Putamen (tissue), 1 donor: ENCODE results near the gene AGAP1.
"Not testable (repeated sequence)": the region's sequence is repeated elsewhere in the genome, so short reads cannot be mapped to it uniquely, and the experiment has no call there.

ENCODE experiments used
- DNase-seq: peaks from one replicate; pipeline ENCODE4 v3.0.0-alpha.2; 2016; ENCODE audit warnings: low spot score

The AGAP1 gene

DNA sequence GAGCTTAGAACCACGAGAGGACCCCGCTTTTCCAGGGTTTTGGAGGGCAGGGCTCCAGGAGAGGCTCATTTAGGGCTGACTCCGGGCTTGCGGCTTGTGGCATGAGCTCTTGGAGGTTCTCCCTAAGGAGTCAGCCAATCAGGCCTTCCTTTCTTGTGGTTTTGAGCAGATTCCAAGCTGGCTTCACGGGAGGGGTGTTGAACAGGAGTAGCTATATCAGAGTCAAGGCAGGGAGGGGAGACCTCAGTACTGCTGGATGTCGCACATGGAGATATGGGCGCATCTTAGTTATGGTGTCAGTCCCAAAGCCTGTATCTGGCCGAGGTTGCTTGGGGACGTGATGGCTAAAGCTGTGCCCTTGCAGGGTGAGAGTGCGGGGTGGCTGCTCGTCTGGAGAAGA lies 98.6 kb downstream of the AGAP1 start:
- DNase-seq = no peak

DNA sequence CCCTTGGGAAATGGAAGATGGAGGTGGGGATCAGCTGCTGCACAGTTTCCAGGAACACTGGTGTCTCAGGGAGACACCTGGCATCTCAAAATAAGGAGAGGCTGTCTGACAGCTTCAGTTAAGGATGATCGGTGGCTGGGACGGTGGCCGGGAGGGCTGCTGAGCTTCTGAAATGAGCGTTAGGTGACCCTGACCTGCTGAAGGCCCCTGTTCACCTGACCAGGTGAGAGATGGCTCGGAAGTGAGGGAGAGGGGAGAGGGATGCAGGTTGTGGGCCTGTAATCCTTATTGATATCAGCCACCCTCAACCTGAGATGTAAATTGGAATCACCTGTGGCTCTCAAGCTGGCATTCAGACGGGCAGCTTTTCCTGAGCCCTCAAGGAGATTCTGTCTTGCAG lies 99.0 kb downstream of the AGAP1 start:
- DNase-seq = no peak

DNA sequence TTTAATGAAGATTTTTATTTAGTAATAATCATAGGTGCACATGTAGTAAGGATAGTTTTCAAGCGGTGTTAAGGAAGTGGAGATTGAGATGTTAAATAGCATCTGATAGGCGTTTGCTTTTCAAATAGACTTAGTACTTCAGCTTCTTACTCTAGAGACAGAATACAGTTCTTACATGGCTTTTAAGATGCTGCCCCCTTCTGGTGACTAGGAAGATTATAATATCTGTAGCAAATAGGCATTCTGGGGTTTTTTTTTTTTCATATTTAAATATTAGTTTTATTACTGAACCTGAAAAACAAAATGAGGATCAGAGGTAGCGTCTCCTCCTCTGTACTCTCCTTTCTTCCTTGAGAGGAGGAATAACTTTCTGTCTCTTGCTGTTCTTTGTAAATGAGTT lies 100.2 kb downstream of the AGAP1 start:
- peak; percentile 77 for DNase-seq

DNA sequence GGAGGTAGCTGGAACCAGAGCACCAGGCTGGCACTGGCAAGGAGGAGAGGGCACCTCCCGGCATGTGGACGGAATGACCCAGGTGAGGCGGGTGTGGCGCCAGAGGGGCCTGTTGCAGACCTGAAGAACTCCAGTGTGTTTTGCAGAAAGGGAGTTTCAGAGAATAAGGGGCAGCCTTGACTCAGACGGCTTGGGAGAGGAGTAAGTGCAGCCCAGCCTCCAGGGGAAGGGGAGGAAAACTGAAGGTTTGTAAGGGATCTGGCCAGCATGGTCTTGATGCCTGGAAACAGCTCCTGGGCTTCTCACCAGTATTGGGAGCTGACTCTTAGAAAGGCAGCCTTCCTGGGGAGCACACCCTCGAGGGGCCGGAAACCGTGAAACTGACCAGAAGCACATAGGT lies 101.1 kb downstream of the AGAP1 start:
- DNase-seq = no peak

DNA sequence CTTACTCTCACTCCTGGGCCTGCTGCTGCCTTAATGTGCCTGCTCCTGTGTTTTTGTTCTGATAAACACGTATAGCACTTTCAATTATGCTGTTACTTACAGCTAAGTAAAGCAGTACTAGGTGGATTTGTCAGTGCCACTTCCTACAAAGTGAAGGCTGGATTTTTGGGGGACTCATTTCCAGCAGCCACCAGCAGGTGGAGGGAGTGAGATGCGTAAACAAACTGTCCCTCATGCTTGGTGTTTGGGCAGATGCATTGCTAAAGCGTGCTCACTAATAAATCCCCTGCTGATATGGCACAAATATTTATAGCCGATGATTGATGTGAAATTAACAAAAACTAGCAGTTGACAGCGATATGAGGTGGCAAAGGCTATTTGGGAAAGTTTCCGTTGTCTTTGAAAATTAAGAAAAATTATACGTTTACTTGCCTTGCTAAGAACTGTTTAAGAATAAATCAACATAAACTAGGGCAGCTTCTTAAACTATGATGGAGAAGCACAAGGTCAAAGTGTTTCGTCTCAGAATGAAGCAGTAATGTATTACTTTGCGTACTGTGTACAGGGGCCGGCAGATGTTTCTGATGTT lies 101.7 kb downstream of the AGAP1 start:
- DNase-seq = peak; percentile 82

DNA sequence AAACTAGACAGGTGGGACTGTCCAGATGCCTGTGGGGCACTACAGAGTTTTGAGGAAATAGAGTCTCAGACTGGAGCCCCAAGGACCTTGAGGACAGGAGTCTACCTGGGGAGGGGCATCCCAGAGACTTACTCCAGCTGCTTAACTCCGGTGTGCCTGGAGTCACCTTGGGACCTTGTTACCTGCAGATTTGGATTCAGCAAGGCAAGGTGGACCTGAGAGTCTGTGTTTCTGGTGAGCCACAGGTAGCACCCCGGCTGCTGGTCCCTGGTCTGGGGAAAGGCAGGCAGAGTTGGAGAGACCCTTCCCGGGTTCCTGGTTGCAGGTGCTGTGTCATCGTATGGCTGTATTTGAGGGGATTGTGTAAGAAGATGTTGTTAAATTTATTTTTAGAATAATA lies 102.4 kb downstream of the AGAP1 start:
- DNase-seq = no peak

DNA sequence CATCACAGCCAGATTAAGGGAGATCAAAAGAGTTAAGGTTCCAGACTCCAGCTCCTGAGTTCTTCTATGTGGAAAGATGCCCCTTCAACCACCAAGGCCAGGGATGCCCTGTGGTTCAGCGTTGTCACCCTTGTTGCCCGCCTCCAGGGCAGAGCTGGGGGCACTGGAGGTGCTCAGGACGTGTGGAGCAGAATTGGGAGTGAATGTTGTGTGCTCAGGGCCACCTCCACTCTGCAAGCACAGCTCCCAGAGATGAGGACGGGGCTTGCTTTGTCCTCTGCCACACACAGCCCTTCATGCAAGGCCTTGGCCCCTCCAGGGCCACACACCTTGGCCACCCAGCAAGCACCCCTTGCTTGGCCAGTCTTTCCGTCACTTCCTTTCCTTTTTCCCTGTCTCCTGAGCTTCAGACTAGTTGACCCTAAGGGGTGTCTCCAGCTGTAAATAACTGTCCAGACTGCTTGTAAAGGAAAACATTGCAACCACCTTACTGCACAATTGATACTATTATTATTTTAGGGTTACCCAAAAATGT lies 103.3 kb downstream of the AGAP1 start:
- DNase-seq = no peak

DNA sequence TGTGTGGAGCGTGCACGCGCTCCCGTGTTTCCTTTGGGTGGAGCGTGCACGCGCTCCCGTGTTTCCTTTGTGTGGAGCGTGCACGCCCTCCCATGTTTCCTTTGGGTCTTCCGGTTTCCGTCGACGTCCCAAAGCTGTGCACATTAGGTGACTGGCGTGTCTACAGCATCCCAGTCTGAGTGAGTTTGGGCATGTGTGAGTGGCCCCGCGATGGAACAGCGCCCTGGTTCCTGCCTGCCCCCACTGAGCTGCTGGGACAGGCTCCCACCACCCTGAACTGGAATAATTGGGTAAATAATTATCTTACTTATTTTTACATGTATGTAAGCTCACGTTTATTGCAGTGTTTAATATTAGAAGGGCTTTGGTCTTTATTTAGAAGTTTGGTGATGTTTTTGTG lies 104.2 kb downstream of the AGAP1 start:
- DNase-seq = no peak

DNA sequence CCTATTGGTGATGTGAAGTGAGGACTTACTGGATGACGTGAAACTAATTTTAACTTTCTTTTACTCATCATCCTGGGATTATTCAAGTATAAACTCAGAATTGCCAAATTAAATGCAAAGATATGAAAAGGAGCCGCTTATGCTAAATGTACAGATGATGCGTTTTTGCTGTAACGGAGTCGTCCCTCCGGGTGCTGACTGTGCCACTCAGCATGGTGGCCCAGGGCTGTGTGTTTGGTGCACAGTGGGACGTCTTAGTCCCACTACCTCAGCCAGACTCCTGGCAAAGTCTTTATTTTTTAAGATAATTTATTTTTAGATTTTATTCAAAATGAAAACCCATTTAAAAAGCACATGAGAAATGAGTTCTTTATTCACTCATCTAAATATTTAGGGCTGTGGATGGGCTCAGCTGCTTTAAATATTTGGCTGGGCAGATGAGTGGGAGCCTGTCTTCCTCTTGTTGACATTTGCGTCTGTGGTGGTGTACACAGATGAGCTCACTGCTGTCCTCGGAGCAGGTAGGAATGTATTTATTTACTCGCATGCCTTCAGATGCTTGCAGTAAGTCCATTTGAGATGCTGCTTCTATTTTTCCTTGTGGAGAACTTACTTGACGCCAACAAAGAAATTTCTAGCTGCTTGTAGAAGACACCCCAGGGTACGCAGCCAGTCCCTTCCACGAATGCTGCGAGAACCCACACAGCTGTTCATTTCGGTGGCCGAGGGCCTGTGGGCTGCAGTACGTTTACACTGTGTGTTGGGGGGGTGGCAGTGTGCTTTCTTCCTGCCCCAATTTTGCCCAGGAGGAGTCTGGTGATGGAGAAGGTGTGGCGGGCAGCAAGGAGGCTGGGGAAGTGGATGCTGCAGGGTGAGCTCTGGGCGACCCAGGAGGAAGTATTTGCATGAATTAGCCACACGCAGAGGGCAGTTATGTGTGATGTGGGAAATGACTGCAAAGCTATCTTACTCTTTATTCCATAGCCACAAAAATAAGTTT lies 105.0 kb downstream of the AGAP1 start:
- DNase-seq = no peak

DNA sequence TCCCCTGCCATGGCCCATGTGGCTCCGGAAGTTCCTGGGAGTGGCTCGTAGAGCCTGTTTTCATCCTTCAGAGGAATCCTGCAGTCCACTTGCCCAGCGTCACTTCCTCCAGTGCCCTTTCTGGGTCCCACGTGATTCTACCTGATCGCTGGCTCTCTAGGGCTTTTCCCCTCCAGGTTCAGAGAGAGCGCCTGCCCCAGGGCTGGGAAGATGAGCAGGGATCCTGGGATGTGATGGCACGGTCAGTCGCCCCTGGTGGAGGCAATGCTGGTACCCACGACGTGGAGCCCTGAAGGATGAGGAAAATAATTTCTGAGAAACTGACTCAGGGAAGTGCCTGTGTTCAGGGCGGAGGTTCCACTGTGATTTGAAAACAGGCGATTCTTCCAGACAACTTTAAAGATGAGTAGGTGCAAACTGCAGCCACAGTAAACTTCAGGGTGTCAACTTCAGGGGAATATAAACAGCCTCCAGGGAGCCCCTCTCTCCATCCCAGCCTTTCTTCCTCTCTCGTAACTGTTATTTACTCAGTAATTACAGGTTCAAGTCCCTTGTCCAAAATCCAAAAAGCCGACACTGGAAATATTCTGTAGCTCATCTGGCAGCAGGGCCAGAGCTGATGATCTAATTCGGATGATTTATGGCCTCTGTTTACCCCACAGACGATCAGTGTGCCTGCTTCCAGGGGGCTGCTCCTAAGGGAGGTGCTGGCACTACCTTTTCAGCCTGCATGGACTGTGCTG lies 105.9 kb downstream of the AGAP1 start:
- DNase-seq = no peak

DNA sequence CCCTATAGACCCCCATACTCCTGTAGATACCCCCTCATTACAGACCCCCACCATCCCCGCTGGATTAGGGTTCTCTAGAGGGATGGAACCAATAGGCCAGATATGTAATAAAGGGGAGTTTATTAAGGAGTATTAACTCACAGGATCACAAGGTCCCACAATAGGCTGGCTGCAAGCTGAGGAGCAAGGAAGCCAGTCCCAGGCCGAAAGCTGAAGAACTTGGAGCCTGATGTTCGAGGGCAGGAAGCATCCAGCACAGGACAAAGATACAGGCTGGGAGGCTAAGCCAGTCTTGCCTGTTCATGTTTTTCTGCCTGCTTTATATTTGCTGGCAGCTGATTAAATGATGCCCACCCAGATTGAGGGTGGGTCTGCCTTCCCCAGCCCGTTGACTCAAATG lies 106.6 kb downstream of the AGAP1 start:
- no peak for DNase-seq

DNA sequence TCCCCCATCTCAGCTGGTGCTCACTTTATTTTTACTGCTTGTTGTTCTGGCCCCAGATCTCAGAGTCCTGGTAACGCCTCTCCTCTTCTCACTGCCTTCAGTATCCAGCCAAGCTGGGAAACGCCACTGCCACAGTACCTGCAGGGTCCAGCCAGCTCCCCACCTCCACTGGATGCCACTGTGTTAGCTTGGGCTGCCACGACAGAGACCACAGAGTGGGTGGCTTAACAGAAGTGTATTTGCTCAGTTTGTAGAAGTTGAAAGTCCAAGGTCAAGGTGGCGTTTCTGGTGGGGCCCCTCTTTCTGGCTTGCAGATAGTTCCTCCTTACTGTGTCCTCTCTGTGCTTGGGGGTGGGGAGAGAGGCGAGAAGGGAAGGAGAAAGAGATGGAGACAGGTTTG lies 107.1 kb downstream of the AGAP1 start:
- no peak for DNase-seq

DNA sequence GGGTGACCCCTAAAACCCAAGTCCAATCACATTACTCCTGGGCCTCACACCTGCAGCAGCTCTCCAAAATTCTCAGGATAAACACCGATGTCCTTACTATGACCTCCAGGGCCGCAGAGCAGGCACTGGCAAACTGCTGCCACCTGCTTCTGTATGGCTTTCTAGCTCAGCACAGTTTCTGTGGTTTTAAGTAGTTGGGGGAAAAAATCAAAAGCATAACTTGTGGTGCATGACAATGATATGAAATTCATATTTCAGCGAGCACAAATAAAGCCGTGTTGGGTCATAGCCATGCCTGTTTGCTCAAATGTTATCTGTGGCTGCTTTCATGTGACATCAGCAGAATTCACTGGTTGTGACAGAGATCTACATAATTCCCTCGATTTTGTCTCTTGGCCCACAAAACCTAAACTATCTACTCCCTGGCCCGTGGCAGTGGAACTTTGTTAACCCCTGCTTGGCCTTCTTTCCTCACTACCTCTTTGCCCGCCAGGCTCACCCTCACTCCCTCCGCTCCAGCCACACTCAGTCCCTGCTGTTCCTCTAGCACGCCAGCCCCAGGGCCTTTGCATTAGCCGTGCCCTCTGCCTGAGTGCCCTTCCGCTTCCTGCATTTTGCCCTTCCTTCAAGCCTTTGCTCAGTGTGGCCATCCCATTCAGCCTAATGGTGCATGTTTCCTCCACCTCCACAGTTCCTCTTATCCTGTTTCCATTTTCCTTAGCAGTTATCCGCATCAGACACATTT lies 108.3 kb downstream of the AGAP1 start:
- DNase-seq = no peak

DNA sequence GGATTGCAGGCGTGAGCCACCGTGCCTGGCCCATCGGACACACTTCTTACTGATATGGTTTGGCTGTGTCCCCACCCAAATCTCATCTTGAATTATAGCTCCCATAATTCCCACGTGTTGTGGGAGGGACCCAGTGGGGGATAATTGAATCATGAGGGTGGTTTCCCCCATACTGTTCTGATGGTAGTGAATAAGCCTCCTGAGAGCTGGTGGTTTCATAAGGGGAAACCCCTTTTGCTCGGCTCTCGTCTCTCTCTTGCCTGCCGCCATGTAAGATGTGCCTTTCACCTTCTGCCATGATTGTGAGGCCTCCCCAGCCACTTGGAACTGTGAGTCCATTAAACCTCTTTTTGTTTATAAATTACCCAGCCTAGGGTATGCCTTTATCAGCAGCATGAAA lies 109.1 kb downstream of the AGAP1 start:
- not testable (repeated sequence) for DNase-seq

DNA sequence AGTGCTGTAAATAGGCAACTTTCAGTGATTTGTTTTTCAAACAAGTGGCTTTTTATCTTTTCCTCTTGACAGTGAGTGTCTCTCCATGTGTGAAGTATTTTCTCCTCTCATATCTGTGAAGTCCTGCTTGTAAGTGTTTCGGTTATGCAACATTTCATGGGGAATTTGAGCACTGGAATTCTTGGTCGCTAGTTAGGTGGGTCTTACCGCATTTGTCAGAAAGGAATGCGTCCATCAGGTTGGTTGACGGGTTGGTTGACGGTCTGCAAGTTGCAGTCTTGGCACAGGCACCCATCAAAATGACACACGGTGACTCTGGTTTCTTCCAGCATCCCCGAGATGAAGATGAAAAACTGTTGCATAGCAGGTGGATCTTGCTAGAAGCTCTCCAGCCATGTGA lies 109.8 kb downstream of the AGAP1 start:
- DNase-seq = no peak

DNA sequence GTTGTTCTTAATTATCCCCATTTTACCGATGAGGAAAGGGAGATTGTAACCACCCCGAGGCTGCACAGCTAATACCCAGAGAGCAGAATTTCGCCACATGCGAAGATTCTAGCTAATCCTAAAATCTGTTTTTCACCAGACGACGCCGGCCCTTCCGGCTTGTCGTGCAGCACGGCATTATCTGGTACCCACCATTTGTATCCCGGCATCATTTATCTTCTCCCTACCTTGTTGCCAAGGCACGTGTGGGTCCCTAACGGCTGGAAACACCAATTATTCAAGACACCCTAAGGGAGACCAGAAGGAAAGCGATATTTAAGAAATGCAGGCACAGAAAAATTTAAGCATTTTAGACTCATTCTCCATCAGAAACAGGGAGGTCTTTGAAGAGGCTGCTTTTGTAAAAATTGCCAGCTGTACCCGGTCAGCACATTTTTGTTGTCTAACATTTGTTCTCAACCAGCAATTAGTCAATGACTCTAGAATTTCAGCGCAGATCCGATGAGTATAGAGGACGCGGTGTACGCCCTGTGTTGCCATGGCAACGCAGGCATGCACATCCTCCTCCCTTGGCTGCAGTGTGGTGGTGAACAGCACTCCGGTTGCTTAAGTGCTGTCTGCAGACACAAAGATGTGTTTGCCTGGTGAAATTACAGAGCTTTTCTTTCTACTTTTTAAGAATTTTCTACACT lies 111.6 kb downstream of the AGAP1 start:
- DNase-seq = peak; percentile 93

DNA sequence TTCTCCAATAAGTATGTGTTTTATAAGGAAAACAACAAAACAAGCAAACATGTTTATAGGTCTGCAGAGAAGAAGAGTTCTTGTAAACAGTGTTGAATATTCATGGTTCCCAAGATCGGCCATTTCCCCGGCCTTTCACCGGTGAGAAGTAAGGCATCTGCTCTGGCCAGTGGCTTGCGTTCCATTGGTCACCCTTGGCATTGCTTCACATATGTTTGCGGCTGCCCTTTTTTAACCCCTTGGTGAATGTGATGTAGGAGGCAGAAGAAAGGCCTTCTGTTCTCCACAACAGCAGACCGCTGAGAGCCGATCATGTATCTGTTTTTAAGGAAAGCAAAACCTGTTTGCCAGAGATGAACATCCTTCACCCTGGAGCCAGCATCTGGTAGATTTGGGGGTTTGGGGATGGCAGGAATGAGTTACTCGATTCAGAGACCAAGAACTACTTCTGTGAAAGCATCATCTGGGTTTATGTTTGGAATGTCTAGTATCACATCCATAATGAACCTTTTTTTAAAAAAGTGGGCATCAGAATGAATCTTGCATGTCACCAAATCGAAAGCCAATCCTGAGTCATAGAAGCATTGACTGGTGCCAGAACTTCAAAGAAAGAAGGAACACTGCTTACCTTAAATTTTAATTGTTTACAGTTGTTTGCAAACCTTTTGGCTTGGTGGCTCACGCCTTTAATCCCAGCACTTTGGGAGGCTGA lies 112.3 kb downstream of the AGAP1 start:
- no peak for DNase-seq

DNA sequence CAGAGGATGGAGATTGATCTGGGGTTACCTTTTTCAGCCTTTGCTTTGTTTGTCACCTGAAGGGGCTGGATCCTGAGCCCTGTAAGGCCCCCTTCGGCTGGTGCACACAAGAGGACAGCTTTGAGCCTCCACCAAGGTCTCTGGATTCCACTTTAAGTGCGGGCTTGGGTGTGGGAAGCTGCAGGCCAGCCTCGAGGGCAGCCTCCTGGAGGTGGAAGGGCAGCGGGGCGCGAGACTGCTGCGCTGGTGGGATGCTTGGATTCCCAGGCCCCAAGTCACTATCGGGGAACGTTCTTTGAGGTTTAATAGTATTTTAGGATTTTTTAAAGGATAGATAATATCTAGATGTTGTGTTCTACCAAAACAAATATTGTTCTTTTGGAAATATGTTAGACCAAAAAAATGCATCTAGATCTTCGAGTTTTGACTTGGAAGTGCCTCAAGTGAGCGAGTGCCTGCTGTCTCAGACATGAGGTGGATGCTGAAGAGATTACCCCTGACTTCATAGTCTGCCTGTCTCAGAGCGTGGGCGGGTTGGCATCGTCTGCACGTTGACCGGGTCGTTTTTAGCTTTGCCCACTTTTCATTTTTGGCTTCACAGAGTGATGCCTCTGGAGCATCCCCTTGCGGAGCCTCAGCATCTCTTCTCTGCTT lies 113.8 kb downstream of the AGAP1 start:
- DNase-seq = no peak

DNA sequence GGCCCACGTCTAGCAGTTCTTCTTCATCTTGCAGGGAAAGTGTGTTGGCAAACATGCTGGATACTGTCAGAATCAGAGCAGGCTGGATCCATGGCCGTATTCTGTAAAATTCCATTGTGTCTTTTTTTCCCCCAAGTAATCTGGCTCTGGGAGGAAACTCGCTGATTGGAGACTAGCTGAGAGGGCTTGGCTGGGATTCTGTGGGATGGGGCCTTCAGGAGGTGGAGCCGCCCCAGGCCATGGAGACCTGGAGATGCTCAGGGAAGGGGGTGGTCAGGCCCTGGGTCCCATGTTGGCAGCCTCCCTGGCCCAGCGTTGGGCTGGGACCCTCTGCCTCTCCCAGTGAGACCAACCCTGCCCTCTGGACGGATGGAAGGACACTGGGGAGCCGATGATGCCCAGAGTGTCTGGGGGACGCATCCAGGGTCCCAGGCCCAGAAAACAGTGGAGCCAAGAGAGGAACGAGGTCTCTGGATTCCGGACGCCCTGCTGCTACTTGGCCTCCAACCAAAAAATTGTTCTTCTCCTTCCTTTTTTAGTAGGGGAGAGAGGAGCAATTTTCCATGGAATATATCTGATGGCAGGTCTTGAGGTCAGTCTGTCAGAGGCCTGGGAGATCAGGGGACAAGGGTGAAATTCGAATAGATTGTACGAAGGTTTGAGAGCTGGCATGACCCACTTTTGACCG lies 114.5 kb downstream of the AGAP1 start:
- DNase-seq = peak; percentile 59
